BE2C (cell line): ENCODE measurements around the gene GNS.

Experiments used
- DNase-seq: peaks from one replicate; pipeline ENCODE4 v3.0.0-alpha.2; 2020
- H3K27me3 ChIP-seq: fragments of 250-450 bp; sonication (Bioruptor Pico); 2 replicates; pipeline ENCODE4 v1.5.1; 2020; ENCODE audit warnings: mild to moderate bottlenecking
- H3K36me3 ChIP-seq: fragments of 250-450 bp; sonication (Bioruptor Pico); 2 replicates; pipeline ENCODE4 v1.5.1; 2020; ENCODE audit warnings: mild to moderate bottlenecking
- H3K4me1 ChIP-seq: fragments of 250-450 bp; sonication (Bioruptor Pico); 2 replicates; pipeline ENCODE4 v1.5.1; 2020
- H3K4me3 ChIP-seq: 2 replicates; pipeline ENCODE4 v1.5.1; 2011; ENCODE audit warnings: low read depth, low read length
- H3K9me3 ChIP-seq: fragments of 250-450 bp; sonication (Bioruptor Pico); 2 replicates; pipeline ENCODE4 v1.5.1; 2020
- CTCF ChIP-seq: IDR thresholded peaks from 2 replicates; pipeline ENCODE4 v1.5.1; 2012; ENCODE audit warnings: mild to moderate bottlenecking, low read depth, low read length

The GNS gene

GRCh38 chr12:64707362-64707761 lies 51.8 kb downstream of the GNS start:
- no peak for DNase-seq
- H3K4me3 ChIP-seq: no peak overlapping the region
- no peaks in the 10 kb centered on the region for H3K36me3 ChIP-seq
- peaks cover 3% of the 10 kb centered on the region; the same call in 1 of the 2 replicates for H3K4me1 ChIP-seq
- H3K27me3 ChIP-seq: no peaks in the 10 kb centered on the region
- H3K9me3 ChIP-seq: no peaks in the 10 kb centered on the region
- TF ChIP-seq CTCF: no peak

GRCh38 chr12:64706857-64707256 lies 52.3 kb downstream of the GNS start:
- no peak overlapping the region for H3K4me3 ChIP-seq
- TF ChIP-seq CTCF: no peak

GRCh38 chr12:64706306-64706705 lies 52.9 kb downstream of the GNS start:
- DNase-seq: no peak
- Histone ChIP-seq H3K27me3 (no peaks in the 10 kb centered on the region), H3K4me1 (peaks cover 3% of the 10 kb centered on the region; the same call in 1 of the 2 replicates), H3K4me3 (no peak overlapping the region), H3K36me3 (no peaks in the 10 kb centered on the region), H3K9me3 (no peaks in the 10 kb centered on the region)
- TF ChIP-seq CTCF: no peak

More at GRCh38 chr12:64706857-64707256, 52.3 kb downstream of the GNS start:
- no peaks in the 10 kb centered on the region for H3K36me3 ChIP-seq
- peaks cover 3% of the 10 kb centered on the region; the same call in 1 of the 2 replicates for H3K4me1 ChIP-seq
- H3K27me3 ChIP-seq: no peaks in the 10 kb centered on the region
- DNase-seq: no peak
- H3K9me3 ChIP-seq: no peaks in the 10 kb centered on the region

GRCh38 chr12:64701283-64701682 lies 57.9 kb downstream of the GNS start:
- H3K36me3 ChIP-seq: no peaks in the 10 kb centered on the region; the same call in 1 of the 2 replicates
- TF ChIP-seq CTCF: no peak
- H3K27me3 ChIP-seq: no peaks in the 10 kb centered on the region
- peak; percentile 18 for DNase-seq
- H3K9me3 ChIP-seq: no peaks in the 10 kb centered on the region
- H3K4me3 ChIP-seq: no peak overlapping the region
- peaks cover 6% of the 10 kb centered on the region; the same call in 1 of the 2 replicates for H3K4me1 ChIP-seq

GRCh38 chr12:64700532-64700931 lies 58.7 kb downstream of the GNS start:
- Histone ChIP-seq H3K4me1 (peaks cover 4% of the 10 kb centered on the region; the same call in 1 of the 2 replicates), H3K4me3 (no peak overlapping the region), H3K36me3 (no peaks in the 10 kb centered on the region; the same call in 1 of the 2 replicates), H3K9me3 (no peaks in the 10 kb centered on the region), H3K27me3 (no peaks in the 10 kb centered on the region)
- TF ChIP-seq CTCF: no peak
- no peak for DNase-seq

DNA sequence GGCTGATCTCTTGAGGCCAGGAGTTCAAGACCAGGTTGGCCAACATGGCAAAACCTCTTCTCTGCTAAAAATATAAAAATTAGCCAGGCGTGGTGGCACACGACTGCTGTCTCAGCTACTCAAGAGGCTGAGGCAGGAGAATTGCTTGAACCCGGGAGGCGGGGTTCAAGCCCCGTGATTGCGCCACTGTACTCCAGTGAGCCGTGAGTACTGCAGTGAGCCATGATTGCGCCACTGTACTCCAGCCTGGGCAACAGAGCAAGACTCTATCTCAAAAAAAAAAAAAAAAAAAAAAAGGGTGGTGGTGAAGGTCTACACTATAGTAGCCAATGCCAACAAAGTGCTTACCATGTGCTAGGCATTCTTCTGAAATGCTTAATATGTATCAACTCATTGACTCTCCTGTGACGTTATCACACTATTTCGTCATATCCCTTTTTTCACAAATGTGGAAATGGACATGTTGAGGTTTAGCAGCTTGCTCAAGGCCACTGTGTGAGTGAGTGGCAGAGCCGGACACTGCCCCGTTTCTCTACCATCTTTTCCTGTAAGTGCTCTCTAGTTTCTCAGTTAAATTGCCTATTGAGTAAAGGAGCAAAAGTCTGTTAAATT lies 59.6 kb downstream of the GNS start:
- Histone ChIP-seq H3K4me1 (peaks cover 4% of the 10 kb centered on the region; the same call in 1 of the 2 replicates), H3K27me3 (no peaks in the 10 kb centered on the region), H3K9me3 (no peaks in the 10 kb centered on the region), H3K36me3 (peaks cover 3% of the 10 kb centered on the region), H3K4me3 (no peak overlapping the region)
- no peak for DNase-seq
- TF ChIP-seq CTCF: no peak
